ENCODE measurements around the gene PPP1R12C.

GRCh38 chr19:55141696-55142095 is 24.3 kb upstream of the PPP1R12C start:
- TF ChIP-seq CTCF (IDR thresholded peaks at IDR 0.05) (no peak), POLR2A (IDR thresholded peaks at IDR 0.05) (no peak)

All from testis (tissue), 2 donors.